Stimulated activated CD8-positive, alpha-beta memory T cell treated with anti-CD3 and anti-CD28 coated beads, Interleukin-4, amount 100 ng/mL, for 24 hours (primary cell): ENCODE data around the gene CARD6.
A peak's percentile ranks its signal among the peaks of the same experiment; 100 is the strongest.
"Not testable (repeated sequence)": the region's sequence is repeated elsewhere in the genome, so short reads cannot be mapped to it uniquely, and the experiment has no call there.

Experiments used
- DNase-seq: peaks from one replicate; pipeline ENCODE4 v3.0.0-alpha.2; 2020; ENCODE audit warnings: low read depth

Gene CARD6, protein sequence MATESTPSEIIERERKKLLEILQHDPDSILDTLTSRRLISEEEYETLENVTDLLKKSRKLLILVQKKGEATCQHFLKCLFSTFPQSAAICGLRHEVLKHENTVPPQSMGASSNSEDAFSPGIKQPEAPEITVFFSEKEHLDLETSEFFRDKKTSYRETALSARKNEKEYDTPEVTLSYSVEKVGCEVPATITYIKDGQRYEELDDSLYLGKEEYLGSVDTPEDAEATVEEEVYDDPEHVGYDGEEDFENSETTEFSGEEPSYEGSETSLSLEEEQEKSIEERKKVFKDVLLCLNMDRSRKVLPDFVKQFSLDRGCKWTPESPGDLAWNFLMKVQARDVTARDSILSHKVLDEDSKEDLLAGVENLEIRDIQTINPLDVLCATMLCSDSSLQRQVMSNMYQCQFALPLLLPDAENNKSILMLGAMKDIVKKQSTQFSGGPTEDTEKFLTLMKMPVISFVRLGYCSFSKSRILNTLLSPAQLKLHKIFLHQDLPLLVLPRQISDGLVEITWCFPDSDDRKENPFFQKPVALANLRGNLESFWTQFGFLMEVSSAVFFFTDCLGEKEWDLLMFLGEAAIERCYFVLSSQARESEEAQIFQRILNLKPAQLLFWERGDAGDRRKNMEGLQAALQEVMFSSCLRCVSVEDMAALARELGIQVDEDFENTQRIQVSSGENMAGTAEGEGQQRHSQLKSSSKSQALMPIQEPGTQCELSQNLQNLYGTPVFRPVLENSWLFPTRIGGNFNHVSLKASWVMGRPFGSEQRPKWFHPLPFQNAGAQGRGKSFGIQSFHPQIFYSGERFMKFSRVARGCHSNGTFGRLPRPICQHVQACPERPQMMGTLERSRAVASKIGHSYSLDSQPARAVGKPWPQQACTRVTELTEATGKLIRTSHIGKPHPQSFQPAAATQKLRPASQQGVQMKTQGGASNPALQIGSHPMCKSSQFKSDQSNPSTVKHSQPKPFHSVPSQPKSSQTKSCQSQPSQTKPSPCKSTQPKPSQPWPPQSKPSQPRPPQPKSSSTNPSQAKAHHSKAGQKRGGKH

DNA sequence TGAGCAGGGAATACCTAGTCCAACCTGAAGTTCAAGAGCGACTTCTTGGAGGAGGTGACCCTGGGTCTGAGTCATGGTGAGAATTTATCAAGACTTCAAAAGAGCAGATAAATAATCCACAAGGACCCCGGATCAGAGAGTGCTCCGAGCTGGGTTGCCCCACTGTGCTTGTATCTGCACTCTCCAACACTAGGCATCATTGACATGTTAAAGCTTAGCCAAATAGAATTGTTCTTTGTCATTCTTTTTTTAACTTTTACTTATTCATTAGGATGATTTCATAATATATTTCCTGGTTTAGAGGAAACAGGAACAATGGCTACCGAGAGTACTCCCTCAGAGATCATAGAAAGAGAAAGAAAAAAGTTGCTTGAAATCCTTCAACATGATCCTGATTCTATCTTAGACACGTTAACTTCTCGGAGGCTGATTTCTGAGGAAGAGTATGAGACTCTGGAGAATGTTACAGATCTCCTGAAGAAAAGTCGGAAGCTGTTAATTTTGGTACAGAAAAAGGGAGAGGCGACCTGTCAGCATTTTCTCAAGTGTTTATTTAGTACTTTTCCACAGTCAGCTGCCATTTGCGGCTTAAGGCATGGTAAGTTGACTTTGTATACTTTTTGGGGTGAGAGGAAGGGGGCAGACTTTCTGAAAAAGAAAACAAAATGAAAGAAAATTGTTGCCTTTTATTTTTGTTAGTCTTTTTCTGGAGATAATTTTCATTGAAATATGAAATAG, at the start of gene CARD6:
TSS of gene CARD6 (plus strand) at position 300 of the 738 bp plus-strand sequence. CDS start at position 316, 16 bp downstream.
- no peak for DNase-seq

DNA sequence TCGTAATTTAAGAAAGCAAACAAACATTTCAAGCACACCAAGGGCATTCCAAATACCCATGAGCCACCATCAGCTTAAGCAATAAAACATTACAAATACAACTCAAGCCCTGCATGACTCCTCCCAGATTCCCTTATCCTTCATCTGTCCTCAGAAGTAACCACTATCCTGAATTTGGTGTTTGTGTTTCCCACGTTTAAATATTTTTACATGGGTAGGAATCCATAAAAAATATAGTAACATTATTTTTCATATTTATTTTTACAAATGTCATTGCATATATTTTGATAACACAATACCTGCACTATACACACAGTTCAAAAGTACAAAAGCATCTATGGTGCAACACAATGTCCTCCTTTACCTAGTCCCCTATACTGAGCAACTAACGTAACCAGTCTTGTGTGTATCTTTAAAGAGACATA, 49.4 kb upstream of the CARD6 start:
- no peak for DNase-seq

DNA sequence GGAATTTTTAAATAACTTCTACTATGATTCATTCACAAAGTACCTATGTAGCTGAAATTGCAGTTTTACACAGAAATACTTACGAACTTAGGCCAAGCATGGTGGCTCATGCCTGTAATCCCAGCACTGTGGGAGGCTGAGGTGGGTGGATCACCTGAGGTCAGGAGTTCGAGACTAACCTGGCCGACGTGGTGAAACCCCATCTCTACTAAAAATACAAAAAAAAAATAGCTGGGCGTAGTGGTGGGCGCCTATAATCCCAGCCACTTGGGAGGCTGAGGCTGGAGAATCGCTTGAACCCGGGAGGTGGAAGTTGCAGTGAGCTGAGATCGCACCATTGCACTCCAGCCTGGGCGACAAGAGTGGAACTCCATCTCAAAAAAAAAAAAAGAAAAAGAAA, 48.5 kb upstream of the CARD6 start:
- DNase-seq, result not testable (repeated sequence)

DNA sequence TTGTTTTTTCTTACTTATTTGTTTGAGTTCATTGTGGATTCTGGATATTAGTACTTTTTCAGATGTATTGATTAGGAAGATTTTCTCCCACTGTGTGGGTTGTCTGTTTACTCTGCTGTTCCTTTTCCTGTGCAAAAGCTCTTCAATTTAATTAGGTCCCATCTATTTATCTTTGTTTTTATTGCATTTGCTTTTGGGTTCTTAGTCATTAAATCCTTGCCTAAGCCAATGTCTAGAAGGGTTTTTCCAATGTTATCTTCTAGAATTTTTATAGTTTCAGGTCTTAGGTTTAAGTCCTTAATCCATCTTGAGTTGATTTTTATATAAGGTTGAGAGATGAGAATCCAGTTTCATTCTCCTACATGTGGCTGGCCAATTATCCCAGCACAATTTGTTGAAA, 46.8 kb upstream of the CARD6 start:
- DNase-seq, result not testable (repeated sequence)

DNA sequence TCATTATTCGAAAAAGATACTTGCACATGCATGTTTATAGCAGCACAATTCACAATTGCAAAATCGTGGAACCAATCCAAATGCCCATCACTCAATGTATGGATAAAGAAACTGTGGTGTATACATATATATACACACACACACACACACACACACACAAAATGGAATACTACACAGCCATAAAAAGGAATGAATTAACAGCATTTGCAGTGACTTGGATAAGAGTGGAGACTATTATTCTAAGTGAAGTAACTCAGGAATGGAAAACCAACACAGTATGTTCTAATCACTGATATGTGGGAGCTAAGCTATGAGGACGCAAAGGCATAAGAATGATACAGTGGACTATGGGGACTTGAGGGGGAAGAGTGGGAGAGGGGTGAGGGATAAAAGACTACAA, 46.3 kb upstream of the CARD6 start:
- not testable (repeated sequence) for DNase-seq

DNA sequence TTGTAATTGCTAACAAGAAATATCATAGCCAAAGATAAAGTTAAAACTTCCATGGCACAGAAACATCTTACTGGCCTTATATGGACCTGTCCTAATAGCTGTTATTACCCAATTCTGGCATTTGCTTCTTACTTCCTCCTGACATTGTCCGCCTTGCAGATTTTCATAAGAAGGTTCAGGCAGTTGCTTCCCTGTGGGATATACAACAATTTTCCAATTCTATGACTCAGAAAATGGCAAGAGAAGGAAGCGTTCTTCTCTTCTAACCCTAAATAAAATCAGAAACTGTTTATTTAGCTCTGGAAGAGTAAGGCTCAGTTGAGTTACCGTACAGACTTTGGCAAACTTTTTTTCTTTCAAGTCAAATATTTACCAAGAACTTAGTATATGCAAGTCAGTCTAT, 44.7 kb upstream of the CARD6 start:
- DNase-seq, result no peak

DNA sequence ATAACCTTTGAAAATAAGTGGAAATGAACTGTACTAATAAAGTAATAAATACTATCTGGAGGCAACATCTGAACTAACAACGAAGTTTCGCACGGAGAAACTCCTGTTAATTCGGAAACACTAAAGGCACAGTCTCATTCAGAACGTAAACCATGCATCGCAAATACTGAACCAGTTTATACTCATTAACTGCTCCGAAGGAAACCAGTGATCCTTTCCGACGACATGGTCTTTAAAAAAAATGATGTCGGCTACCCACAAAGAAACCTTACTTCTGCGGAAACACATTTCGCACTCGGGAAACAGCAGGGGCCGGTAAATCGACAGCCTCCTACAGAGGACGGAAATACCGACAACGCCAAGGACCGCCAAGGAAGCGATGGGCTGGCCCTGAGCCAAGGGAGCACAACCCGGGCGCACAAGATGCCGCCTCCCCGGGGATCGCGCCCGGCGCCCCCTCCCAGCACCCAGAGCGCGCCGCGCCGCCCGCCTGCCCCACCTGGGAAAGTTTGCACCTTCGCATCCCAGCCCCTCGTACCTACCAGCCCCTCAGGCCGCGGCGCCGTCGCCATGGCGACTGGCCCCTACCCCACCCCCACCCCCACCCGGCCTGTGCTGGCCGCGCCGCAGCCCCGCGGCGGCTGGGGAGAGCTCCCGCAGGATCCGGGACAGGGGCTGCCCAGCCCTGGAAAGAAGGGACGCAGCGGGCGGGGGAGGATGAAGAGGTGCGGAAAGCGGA, 43.7 kb upstream of the CARD6 start:
- peak; percentile 66 for DNase-seq

DNA sequence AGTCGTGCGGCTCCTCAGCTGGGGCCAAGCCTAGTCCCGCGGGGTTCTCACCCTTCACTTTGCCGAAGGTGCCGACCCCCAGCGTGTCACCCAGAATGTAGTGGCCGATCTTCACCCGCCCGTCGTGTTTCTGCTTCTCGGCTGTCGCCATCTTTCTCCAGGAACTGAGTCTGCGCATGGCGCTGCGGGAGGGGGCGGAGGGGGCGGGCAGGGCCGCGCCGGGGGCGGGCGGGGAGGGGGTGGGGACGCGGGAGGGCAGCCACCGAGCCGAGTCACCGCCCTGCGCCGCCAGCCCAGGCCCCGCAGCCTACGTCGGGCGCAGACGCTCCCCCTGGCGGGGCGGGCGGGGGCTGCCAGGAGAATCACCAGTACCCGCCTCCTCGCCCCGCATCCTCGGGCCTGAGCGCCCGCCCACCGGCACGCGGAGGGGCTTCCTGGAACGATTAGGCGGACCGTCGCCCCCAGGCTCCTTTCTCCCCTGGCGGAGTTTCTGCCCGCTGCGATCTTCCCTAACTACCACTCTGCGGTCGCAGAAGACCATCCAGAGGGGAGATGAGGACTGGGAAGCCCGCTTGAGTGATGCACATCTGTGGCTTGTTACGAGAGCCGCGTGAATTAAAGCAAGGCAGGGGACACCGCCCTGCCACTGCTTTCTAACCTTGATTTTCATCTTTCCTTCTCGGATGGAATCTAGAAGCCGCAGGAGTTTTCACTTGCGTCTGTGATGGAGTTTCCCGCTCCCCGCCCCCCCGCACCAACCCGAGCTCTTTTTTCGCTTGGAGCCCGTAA, 43.0 kb upstream of the CARD6 start, which contains the start of gene PRKAA1:
TSS of gene PRKAA1 (minus strand) at position 363 of the 789 bp plus-strand sequence. CDS start at position 178, 185 bp downstream.
- peak; percentile 83 for DNase-seq

DNA sequence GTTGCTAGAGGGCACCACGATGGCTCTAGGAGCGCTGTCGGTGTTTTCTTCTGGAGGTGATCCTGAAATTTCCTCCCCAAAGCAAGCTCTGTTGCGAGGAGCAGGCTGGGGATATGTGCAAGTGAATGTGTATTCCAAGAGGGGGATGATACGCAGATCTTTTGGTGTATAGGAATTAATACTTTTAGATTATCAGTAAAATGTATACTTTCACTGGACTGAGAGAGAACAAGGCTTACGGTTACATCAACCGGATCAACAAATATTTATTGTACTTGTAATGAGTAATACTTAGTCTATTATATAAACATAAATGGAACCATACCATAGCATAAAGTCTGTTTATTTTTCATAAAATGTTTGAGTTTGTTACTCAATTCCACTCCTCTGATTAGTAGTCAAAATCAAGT, 42.4 kb upstream of the CARD6 start:
- DNase-seq, result no peak

DNA sequence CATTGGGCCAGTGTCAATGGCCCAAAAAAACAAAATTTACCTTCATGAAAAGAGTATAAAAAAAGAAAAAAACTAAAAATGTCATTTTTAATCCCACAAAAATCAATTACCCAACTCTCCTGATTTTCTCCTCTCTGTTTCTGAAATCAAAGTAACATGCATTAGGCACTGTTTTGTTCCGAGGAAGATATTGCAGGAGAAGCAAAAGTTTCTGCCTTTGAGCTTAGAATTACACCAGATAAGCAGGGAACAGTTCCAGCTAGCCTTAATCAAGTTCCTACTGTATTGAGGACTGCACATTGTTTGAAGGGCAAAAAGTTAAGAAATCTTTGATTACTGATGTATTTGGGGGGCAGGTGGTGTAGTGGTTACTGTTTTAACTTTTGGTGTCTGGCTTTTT, 41.9 kb upstream of the CARD6 start:
- no peak for DNase-seq

DNA sequence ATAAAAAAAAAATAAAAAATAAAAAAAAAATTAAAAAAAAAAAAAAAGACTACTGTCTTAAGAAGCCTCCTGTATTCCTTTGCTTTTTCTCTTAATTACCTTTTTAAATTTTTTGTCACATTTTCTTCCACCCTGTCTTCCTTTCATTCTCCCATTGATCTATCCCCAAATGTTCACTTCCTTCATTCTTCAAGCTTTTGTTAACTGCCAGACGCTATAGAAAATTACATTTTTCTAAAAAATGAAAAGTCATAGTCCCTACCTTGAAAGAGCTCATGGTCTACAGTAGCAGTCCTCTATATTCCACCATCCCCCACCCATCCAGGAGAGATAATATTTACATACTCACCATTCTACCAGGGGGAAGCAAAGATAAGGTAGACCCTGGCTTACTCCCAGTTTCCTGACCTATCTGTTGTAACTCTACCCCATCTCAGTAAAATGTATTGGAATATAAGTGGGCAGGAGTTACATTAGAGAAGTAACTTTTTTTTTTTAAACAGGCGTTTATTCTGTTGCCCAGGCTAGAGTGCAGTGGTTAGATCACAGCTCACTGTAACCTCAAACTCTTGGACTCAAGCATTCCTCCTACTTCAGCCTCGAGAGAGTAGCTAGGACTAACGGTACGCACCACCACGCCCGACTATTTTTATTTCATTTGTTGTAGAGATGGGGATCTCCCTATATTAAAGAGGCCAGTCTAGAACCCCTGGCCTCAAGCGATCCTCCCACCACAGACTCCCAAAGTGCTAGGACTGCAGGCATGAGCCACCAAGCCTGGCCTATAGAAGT, 39.2 kb upstream of the CARD6 start:
- no peak for DNase-seq

DNA sequence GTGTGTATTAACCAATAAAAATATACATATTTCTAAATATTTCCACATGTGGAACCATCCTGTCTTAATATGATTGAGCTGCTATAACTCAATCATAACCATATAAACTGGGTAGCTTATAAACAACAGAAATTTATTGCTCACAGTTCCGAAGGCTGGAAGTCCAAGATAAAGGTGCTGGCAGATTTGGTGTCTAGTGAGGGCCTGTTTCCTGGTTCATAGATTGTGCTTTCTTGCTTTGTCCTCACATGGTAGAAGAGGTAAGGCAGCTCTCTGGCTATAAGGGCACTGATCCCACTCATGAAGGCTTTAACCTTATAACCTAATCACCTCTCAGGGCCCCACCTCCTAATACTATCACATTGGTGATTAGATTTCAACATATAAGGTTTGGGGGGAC, 29.0 kb upstream of the CARD6 start:
- DNase-seq, result no peak

DNA sequence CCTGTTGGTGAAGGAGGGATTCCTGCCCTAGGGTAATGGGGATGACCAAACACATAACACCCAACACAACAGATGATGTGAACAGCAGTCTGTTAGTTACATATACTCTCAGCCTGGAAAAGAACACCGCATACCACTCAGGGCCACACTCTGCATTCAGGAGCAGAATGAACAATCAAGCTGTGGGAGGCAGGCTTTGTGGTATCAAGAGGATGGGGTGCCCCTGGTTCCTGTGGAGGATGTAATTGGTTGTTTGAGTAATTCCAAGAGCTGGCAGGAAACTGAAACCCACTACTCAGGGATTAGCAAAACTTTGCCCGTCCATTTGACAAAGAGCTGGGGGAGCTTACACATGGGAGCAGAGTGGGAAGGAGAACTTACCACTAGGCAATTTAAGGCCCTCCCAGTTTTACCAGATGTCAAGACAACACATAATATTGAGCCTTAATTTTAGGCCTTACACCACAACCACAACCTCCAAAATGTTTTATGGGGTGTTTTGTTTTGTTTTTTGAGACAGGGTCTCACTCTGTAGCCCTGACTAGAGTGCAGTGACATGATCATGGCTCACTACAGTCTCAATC, 27.4 kb upstream of the CARD6 start:
- DNase-seq, result no peak

DNA sequence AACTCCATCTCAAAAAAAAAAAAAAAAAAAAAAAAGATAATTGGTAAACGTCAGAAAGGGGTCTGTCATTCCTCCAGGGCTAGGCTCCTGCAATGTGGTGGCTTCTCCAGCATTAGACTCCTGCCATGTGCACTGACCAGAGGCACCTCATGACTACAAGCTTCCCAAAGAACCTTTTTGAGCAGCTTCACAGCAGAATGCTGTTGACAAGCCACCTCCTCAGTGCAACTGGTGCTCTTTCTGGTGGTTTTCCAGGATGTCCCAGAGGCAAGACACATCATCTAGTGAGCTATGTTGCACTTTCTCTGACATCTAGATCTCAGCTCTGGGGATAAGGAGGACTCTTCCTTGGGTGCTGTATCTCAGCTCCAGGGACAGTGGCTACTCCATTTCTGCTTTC, 17.7 kb upstream of the CARD6 start:
- no peak for DNase-seq

DNA sequence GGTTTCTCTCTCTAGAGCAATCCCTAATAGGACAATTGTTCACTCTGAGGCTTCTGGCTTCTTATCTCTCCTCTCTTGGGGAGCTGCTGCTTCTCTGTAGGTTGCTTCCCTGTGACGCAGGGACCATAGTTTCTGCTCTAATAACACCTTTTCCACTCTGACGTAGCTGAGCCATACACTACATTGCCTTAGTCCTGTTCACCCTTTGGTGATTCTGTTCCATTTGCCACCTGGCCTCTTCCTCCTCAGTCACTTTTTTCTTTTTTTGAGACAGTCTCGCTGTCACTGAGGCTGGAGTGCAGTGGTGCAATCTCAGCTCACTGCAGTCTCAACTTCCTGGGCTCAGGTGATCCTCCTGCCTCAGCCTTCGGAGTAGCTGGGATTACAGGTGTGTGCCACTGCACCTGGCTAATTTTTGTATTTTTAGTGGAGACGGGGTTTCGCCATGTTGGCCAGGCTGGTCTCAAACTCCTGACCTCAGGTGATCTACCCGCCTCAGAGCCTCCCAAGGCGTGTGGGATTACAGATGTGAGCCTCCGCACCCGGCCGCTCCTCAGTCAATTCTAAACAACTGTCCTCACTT, 15.6 kb upstream of the CARD6 start:
- DNase-seq, result not testable (repeated sequence)

DNA sequence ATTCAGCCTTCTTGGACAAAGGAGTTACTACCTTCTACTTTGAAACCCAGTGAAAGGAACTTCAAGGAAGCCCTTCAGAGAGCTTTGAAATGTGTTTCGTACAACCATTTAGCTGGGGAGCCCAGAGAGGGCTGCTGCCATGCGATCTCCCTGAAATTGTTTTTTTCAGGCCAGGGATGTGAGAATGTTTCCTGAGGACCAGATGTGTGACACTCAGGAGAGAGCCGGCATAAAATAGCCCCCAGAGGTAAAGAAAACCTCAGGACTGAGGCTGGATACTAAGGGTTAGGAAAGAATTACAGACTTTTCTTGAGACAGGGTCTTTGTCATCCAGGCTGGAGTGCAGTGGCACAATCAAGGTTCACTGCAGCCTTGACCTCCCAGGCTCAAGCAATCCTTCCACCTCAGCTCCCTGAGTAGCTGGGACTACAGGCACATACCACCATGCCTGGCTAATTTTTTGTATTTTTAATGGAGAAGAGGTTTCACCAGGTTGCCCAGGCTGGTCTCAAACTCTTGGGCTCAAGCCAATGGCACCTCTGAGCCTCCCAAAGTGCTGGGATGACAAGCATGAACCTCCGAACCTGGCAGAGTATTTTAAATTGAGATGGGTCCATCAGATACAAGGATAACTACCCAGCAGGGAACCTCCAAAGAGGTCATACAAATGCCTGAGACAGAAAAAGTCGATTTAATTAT, 14.5 kb upstream of the CARD6 start:
- DNase-seq, result no peak

DNA sequence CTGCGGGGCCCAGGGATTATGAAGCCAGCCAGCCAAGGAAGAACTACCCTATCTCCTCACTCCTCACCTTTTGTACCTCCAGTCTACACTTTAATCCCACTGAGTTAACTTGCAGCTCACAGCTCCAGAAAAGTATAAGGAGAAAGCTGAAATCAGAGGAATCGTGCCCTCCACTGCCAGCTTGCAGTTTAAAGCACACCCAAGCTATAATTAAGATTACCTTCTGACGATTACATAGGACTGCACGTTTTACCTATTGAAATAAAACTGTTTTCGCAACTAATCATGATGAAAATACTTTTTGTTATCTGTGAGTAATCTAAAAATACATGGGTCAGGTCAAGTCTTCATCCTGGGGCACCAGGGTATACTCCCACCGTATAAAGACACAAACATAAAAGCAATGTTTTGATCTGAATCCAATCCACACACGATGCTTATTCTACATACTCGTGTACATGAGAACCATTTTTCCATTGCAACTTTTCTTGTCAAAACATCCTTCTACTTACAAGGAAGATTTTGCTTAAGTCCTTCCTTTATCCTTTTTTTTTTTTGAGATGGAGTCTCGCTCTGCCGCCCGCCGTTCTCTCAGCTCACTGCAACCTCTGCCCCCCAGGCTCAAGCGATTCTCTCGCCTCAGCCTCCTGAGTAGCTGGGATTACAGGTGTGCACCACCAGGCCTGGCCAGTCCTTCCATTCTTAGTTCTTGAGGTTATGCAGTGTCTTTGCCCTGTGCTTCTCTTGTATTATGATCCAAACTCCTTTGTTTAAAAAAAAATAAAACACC, 13.8 kb upstream of the CARD6 start:
- no peak for DNase-seq
